Measurements from ENCODE around the gene AKT2.

AKT2 gene

DNA sequence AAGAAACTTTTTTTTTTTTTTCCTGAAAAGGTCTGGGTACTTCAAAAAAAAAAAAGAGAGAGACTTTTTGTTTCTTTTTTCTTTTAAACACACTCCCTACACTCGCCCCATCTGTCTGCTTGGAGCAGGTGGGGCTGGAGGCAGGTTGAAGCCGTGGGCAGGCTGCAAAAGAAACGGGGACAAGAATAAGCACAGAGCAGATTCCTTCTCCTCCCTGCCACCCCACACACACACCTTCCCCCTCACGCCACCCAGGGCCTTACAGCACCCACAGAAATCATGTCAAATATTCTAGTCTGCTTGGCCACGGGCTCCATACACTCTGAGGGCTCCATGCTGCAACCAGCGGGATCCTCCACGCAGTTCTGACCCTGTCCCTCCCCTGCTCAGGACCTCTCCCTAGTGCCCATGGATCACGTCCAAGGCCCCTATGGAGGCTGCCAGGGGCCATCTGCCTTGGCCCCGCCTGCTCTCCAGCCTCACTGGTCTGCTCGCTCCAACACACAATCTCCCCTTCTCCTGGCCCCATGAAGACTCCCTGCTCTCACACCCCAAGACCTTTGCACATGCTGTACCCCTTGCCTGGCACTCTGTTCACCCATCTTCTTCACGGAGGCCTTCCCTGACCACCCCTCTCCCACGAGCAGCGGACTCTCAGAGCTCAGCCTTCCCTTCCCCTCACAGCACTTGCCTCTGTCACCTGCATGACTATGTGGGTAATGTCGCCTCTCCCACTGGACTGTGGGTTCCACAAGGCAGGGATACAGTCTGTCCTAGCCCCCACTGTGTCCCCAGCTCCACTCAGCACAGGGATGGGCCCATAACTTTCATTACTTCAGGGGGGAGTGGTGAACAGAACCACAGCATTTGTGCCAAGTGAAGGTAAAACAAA is 11.4 kb downstream of the AKT2 start:
- TF ChIP-seq, protein P1, sequence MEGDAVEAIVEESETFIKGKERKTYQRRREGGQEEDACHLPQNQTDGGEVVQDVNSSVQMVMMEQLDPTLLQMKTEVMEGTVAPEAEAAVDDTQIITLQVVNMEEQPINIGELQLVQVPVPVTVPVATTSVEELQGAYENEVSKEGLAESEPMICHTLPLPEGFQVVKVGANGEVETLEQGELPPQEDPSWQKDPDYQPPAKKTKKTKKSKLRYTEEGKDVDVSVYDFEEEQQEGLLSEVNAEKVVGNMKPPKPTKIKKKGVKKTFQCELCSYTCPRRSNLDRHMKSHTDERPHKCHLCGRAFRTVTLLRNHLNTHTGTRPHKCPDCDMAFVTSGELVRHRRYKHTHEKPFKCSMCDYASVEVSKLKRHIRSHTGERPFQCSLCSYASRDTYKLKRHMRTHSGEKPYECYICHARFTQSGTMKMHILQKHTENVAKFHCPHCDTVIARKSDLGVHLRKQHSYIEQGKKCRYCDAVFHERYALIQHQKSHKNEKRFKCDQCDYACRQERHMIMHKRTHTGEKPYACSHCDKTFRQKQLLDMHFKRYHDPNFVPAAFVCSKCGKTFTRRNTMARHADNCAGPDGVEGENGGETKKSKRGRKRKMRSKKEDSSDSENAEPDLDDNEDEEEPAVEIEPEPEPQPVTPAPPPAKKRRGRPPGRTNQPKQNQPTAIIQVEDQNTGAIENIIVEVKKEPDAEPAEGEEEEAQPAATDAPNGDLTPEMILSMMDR (conservative IDR thresholded peaks at IDR 0.05; ENCODE audit: low read depth, low read length) = no peak

GRCh38 chr19:40272261-40272660 is 12.9 kb downstream of the AKT2 start:
- no peak for DNase-seq (ENCODE audit: low read depth)
- TF ChIP-seq, protein P1 (conservative IDR thresholded peaks at IDR 0.05; ENCODE audit: low read depth, low read length) = no peak
- H3K4me3 ChIP-seq (ENCODE audit: low read length) = no peak overlapping the region

More for the DNA sequence above, 11.4 kb downstream of the AKT2 start:
- no peak overlapping the region for H3K4me3 ChIP-seq (ENCODE audit: low read length)
- DNase-seq (ENCODE audit: low read depth) = no peak

GRCh38 chr19:40271706-40272105 is 13.4 kb downstream of the AKT2 start:
- no peak for DNase-seq (ENCODE audit: low read depth)
- TF ChIP-seq, protein P1 (conservative IDR thresholded peaks at IDR 0.05; ENCODE audit: low read depth, low read length) = no peak
- H3K4me3 ChIP-seq (ENCODE audit: low read length) = no peak overlapping the region

- no peak overlapping the region for H3K4me3 ChIP-seq (ENCODE audit: low read length)
- TF ChIP-seq, protein P1 (conservative IDR thresholded peaks at IDR 0.05; ENCODE audit: low read depth, low read length) = no peak
- DNase-seq (ENCODE audit: low read depth) = no peak
Observed at GRCh38 chr19:40270362-40271089, 14.6 kb downstream of the AKT2 start.

GRCh38 chr19:40269216-40269940 is 15.8 kb downstream of the AKT2 start:
- TF ChIP-seq, protein P1 (conservative IDR thresholded peaks at IDR 0.05; ENCODE audit: low read depth, low read length) = no peak
- no peak for DNase-seq (ENCODE audit: low read depth)
- no peak overlapping the region for H3K4me3 ChIP-seq (ENCODE audit: low read length)

- TF ChIP-seq, protein P1 (conservative IDR thresholded peaks at IDR 0.05; ENCODE audit: low read depth, low read length) = no peak
Observed at GRCh38 chr19:40267601-40267997, 17.5 kb downstream of the AKT2 start.

More at GRCh38 chr19:40267601-40267997, 17.5 kb downstream of the AKT2 start:
- H3K4me3 ChIP-seq (ENCODE audit: low read length) = no peak overlapping the region
- no peak for DNase-seq (ENCODE audit: low read depth)
